Ovary (tissue), 9 donors: ENCODE measurements around the gene SDR42E2. TPM values are rescaled to one million over a fixed set of nuclear protein-coding genes. Genes with fewer than 3 reads are reported as not detected.
"Not testable (repeated sequence)": the region's sequence is repeated elsewhere in the genome, so short reads cannot be mapped to it uniquely, and the experiment has no call there.

Experiments used
- DNase-seq, 5 donors: peaks; one replicate each; pipeline ENCODE4 v3.0.0-alpha.2; 2019 to 2020
- H3K27ac ChIP-seq, 2 donors: fragments of 200-600 bp; one replicate each; pipeline versions ENCODE4 v1.5.1 to v1.8.0; 2019 to 2022
- H3K27me3 ChIP-seq: fragments of 200-600 bp; one replicate; pipeline ENCODE4 v1.8.0; 2022
- H3K36me3 ChIP-seq: fragments of 200-600 bp; sonication (generic); one replicate; pipeline ENCODE4 v1.5.1; 2019
- H3K4me1 ChIP-seq: one replicate; pipeline ENCODE4 v1.8.1; 2013; ENCODE audit warnings: mild to moderate bottlenecking, moderate library complexity; ENCODE audit not compliant: insufficient read depth
- H3K4me3 ChIP-seq: fragments of 200-600 bp; sonication (generic); one replicate; pipeline ENCODE4 v1.5.1; 2017
- H3K9me3 ChIP-seq, 2 donors: fragments of 200-600 bp in 1 of 2; sonication (generic) in 1 of 2; one replicate each; pipeline versions ENCODE4 v1.5.1 to v1.8.1; 2013 to 2019; ENCODE audit warnings: mild to moderate bottlenecking in 1 of 2, moderate library complexity in 1 of 2
- EP300 ChIP-seq: sonication (generic); formaldehyde crosslinking; IDR thresholded peaks from one replicate; pipeline ENCODE4 v1.6.1; 2017; ENCODE audit warnings: antibody characterized with exemption
- POLR2A ChIP-seq: fragments of 450-650 bp; IDR thresholded peaks from one replicate; pipeline ENCODE4 v1.6.1; 2017; ENCODE audit warnings: antibody characterized with exemption, mild to moderate bottlenecking, moderate library complexity
- WGBS, 3 donors: extraction: QIAGEN DNeasy Blood & Tissue Kit in 1 of 3; methylation state at CpG; one replicate each; pipeline versions ENCODE4 v1.1.5 to v1.1.7; 2013 to 2017; 5-methylcytosine and 5-hydroxymethylcytosine counted together
- intact Hi-C, 4 donors: fragments of 100-400 bp; cut with DNase I; formaldehyde crosslinking; loops; one replicate each; pipeline versions ENCODE4 v1.11.0 to v1.15.1; 2022 to 2023
- polyA plus RNA-seq, 2 donors: library from polyadenylated mRNA; stranded (reverse); fragments of 200-250 nt in 1 of 2; fragments of 350-450 nt in 1 of 2; fragmentation: Illumina TruSeq in 1 of 2; extraction: RNeasy Lipid Tissue Mini Kit (QIAGEN cat#74804) in 1 of 2; gene quantifications; one replicate each; pipeline ENCODE4 v1.2.3, GENCODE V29; 2013 to 2014
- total RNA-seq, 7 donors: library from RNA; depleted of rRNA in 2 of 7; stranded (reverse); fragments of >200 nt in 2 of 7; fragmentation: NEBNext Ultra II Directional in 3 of 7; extraction: Animal tissue kit (Norgen Biotek cat#: 25700) in 3 of 7; gene quantifications; one replicate each; pipeline versions ENCODE4 v1.1.0 to v1.2.4, GENCODE V29; 2016 to 2023
- TF ChIP-seq, protein P1 (sequence below), 3 donors: fragments of 450-650 bp in 2 of 3; fragments of 200-600 bp in 1 of 3; IDR thresholded peaks; one replicate each; pipeline versions ENCODE4 v1.5.1 to v1.8.0; 2016 to 2022; ENCODE audit warnings: antibody characterized with exemption in 3 of 3, mild to moderate bottlenecking in 1 of 3
- donor health status: DM: no; HTN: no; CAD: no; lungs with moderate emphysema.
- donor health status: DM: no; HTN: no; CAD: no.
- donor health status: Bipolar disorder and iron deficiency.
- donor health status: DM: yes; HTN: yes; CAD: no.
- donor health status: DM: no; HTN: no; CAD: no.
- donor health status: DM: yes; HTN: yes; CAD: no.

The SDR42E2 gene
- total and polyA plus RNA-seq, 9 donors: 0.05 to 1.1 (median 0.24) TPM; not detected in 3

DNA sequence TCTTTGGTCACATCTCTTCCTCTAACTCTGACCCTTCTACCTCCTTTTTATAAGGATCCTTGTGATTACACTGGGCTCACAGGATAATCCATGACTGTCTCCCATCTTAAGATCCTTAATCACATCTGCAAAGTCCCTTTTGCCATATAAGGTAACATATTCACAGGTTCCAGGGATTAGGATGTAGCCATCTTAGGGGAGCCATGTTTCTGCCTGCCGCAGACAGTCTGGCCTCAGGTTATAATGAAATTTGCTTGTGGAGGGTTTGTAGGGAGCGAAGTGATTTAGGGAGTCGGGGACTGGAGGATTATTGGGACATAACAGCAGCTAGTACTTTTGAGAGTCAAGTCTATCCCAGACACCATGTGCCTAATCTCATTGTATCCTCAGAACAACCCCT lies 51.5 kb downstream of the SDR42E2 start:
- Histone ChIP-seq H3K36me3 (no peaks in the 10 kb centered on the region), H3K27ac (no peak overlapping the region), H3K9me3 (no peaks in the 10 kb centered on the region), H3K27me3 (no peaks in the 10 kb centered on the region), H3K4me1 (peaks cover 5% of the 10 kb centered on the region), H3K4me3 (no peak overlapping the region)
- WGBS, 3 donors: 96 to 98% (median 97%) methylated on average over 3 of the region's 3 CpGs
- DNase-seq: no peak
- TF ChIP-seq POLR2A: no peak
- TF ChIP-seq EP300: no peak
- TF ChIP-seq, protein P1, sequence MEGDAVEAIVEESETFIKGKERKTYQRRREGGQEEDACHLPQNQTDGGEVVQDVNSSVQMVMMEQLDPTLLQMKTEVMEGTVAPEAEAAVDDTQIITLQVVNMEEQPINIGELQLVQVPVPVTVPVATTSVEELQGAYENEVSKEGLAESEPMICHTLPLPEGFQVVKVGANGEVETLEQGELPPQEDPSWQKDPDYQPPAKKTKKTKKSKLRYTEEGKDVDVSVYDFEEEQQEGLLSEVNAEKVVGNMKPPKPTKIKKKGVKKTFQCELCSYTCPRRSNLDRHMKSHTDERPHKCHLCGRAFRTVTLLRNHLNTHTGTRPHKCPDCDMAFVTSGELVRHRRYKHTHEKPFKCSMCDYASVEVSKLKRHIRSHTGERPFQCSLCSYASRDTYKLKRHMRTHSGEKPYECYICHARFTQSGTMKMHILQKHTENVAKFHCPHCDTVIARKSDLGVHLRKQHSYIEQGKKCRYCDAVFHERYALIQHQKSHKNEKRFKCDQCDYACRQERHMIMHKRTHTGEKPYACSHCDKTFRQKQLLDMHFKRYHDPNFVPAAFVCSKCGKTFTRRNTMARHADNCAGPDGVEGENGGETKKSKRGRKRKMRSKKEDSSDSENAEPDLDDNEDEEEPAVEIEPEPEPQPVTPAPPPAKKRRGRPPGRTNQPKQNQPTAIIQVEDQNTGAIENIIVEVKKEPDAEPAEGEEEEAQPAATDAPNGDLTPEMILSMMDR (IDR thresholded peaks at IDR 0.05): no peak
- intact Hi-C loops: no loop called here

DNA sequence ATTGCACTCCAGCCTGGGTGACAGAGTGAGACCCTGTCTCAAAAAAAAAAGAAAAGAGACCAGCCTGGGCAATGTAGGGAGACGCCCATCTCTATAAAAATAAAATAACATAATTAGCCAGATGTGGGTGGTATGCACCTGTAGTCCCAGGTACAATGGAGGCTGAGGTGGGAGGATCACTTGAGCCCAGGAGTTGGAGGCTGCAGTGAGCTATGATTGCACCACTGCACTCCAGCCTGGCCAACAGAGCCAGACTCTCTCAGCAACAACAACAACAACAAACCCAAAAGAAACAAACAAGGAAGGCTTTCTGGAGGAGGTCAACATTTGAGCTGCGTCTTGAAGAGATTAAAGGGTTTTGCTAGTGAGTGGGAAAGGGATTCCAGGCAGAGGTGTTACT lies 52.1 kb downstream of the SDR42E2 start:
- intact Hi-C loops: no loop called here
- Histone ChIP-seq H3K27me3 (no peaks in the 10 kb centered on the region), H3K4me3 (no peak overlapping the region), H3K4me1 (peaks cover 5% of the 10 kb centered on the region), H3K9me3 (no peaks in the 10 kb centered on the region), H3K27ac (no peak overlapping the region), H3K36me3 (no peaks in the 10 kb centered on the region)
- DNase-seq: no peak
- 48 to 93% (median 89%) methylated on average over 2 of the region's 2 CpGs for WGBS, 3 donors
- TF ChIP-seq, protein P1 (IDR thresholded peaks at IDR 0.05): no peak
- TF ChIP-seq EP300: no peak

- 82 to 86% (median 83%) methylated on average over 3 of the region's 3 CpGs for WGBS, 3 donors
- Histone ChIP-seq H3K4me1 (peaks cover 5% of the 10 kb centered on the region), H3K4me3 (no peak overlapping the region), H3K9me3 (no peaks in the 10 kb centered on the region), H3K36me3 (no peaks in the 10 kb centered on the region), H3K27me3 (no peaks in the 10 kb centered on the region), H3K27ac (no peak overlapping the region)
- DNase-seq: no peak
- intact Hi-C loops: no loop called here
- no peak for TF ChIP-seq EP300
- no peak for TF ChIP-seq POLR2A
- TF ChIP-seq, protein P1 (IDR thresholded peaks at IDR 0.05): no peak
Observed at GRCh38 chr16:22214889-22215288, 52.6 kb downstream of the SDR42E2 start.

- H3K4me1 ChIP-seq: peaks cover 8% of the 10 kb centered on the region
- no peaks in the 10 kb centered on the region for H3K9me3 ChIP-seq
- H3K36me3 ChIP-seq: no peaks in the 10 kb centered on the region
- intact Hi-C loops: no loop called here
- H3K27ac ChIP-seq: no peak overlapping the region
- no peaks in the 10 kb centered on the region for H3K27me3 ChIP-seq
- TF ChIP-seq, protein P1 (IDR thresholded peaks at IDR 0.05): no peak
- TF ChIP-seq POLR2A (no peak), EP300 (no peak)
- H3K4me3 ChIP-seq: no peak overlapping the region
- 70 to 74% (median 71%) methylated on average over 9 of the region's 9 CpGs for WGBS, 3 donors
- DNase-seq: no peak
Observed at GRCh38 chr16:22216191-22216831, 54.0 kb downstream of the SDR42E2 start.

DNA sequence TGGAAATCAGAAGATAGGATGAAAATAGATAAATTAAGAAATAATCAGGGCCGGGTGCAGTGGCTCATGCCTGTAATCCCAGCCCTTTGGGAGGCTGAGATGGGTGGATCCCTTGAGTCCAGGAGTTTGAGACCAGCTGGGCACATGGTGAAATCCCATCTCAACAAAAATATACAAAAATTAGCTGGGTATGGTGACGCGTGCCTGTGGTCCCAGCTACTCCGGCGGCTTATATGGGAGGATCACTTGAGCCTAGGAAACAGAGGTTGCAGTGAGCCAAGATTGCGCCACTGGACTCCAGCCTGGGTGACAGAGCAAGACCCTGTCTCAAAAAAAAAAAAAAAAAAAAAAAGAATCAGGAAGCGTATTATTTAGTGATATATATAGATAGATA lies 54.5 kb downstream of the SDR42E2 start:
- H3K27me3 ChIP-seq, H3K4me1 ChIP-seq, H3K4me3 ChIP-seq, H3K9me3 ChIP-seq, DNase-seq, intact Hi-C loops, H3K36me3 ChIP-seq, H3K27ac ChIP-seq: not testable (repeated sequence)
- 92 to 95% (median 92%) methylated on average over 7 of the region's 7 CpGs for WGBS, 3 donors
